ENCODE results near the gene EMP1. TPM values are rescaled to one million over a fixed set of nuclear protein-coding genes. Genes with fewer than 3 reads are reported as not detected.

Gene EMP1
- total RNA-seq = 58.4 and 83.3 TPM in 2 replicates

DNA sequence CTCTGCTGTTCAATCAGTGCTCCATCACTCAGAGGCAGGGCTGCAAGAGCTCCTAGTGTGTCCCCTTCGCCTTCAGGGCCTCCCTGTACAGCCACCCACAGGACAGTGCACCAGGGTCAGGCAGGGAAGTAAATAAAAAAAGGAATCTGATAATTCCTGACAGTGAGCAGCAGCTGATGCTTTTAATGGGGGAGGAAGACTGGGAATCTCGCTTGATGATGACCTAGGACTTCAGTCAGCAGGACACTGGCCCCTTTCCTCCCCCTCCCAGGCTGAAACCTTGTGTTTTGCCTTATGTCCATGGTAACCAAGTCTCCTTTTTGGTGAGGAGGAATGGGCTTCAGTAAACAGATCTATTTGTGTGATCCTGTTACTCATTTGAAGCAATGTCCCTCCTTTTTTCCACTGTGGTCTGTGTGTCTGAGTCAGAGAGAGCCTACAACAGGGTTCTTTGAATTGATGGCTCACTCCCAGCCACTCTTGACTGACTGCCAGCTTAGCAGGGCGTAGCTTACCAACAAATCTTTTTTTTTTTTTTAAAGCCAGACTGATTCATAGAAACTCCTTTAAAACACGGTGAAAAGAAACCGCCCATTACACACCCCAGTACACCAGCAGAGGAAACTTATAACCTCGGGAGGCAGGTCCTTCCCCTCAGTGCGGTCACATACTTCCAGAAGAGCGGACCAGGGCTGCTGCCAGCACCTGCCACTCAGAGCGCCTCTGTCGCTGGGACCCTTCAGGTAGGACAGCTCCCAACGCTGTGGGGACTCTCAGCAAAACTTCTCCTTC is at the start of gene EMP1:
TSS of gene EMP1 (plus strand) at position 597 of the 792 bp plus-strand sequence. CDS start 14,785 bp downstream, outside the sequence.
- DNase-seq (ENCODE audit: low read depth in 2 of 2) = peak; percentile 95 to 100

GRCh38 chr12:13147688-13148484 is 48.6 kb upstream of the EMP1 start:
- DNase-seq (ENCODE audit: low read depth in 2 of 2) = no peak

GRCh38 chr12:13148485-13148847 is 48.1 kb upstream of the EMP1 start:
- no peak for DNase-seq (ENCODE audit: low read depth in 2 of 2)

- no peak for DNase-seq (ENCODE audit: low read depth in 2 of 2)
These were observed 47.1 kb upstream of the EMP1 start for GRCh38 chr12:13149411-13149810.

- DNase-seq (ENCODE audit: low read depth in 2 of 2) = no peak
These were observed 44.2 kb upstream of the EMP1 start for GRCh38 chr12:13152281-13152680.

GRCh38 chr12:13152756-13153155 is 43.8 kb upstream of the EMP1 start:
- no peak for DNase-seq (ENCODE audit: low read depth in 2 of 2)

DNA sequence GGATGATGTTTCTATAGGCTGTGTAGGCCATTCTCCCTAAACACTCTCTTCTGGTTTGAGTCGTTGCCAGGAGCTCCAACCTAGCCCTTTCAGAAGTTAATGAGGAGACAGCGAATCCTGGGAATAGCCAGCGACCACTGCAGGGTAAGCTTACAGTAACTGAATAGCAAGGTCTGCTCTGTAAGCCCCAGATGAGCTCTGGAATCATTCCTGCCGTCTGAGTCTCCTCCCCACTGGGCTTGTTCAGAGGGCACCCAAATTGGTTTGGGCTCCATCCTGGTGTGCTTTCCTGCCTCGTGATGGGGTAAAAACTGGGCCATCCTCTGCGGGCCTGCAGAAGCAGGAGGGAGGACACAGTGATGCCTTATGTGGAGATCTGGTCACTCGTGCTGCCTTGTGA is 43.3 kb upstream of the EMP1 start:
- DNase-seq (ENCODE audit: low read depth in 2 of 2) = no peak

GRCh38 chr12:13154027-13154538 is 42.4 kb upstream of the EMP1 start:
- no peak for DNase-seq (ENCODE audit: low read depth in 2 of 2)

DNA sequence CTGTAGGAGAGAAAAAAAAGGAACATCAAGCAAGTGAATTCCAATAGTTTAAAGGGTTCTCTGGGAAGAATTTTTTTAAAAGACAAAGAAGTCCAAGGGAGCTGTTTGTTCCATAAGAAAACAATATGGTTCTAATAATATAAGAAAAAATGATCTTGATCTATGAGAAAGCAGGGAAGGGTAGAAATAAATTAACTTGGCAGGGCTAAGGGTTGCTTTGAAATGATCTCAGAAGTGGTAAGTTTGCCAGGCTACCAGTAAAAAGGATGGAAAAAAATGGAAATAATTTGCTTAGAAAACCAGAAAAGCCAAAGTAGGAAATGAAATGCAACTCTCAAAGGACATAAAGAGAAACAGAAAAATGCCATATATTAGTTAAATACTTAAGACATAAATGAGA is 41.7 kb upstream of the EMP1 start:
- DNase-seq (ENCODE audit: low read depth in 2 of 2) = no peak

GRCh38 chr12:13156277-13156676 is 40.2 kb upstream of the EMP1 start:
- no peak for DNase-seq (ENCODE audit: low read depth in 2 of 2)

- DNase-seq (ENCODE audit: low read depth in 2 of 2) = no peak
These were observed 35.4 kb upstream of the EMP1 start for GRCh38 chr12:13161172-13161571.

DNA sequence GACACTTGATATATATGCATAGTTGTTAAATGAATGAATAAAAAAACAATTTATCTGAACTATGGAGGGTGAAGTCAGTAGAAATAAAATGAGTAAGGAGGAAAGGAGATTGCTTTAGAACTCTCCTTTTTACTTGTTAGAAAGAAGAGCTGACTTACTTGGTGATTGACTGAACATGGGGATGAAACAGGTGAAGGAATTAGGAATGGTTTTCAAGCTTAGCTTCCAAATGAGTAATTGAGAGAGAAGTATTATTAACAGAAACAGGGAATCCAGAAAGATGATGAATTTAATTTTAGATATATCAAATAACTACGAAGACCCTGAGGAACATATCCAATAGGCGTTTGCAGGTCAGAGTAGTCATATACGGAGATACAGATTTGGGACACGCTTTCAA is 33.6 kb upstream of the EMP1 start:
- no peak for DNase-seq (ENCODE audit: low read depth in 2 of 2)

GRCh38 chr12:13163868-13164635 is 32.5 kb upstream of the EMP1 start:
- DNase-seq (ENCODE audit: low read depth in 2 of 2) = no peak

DNA sequence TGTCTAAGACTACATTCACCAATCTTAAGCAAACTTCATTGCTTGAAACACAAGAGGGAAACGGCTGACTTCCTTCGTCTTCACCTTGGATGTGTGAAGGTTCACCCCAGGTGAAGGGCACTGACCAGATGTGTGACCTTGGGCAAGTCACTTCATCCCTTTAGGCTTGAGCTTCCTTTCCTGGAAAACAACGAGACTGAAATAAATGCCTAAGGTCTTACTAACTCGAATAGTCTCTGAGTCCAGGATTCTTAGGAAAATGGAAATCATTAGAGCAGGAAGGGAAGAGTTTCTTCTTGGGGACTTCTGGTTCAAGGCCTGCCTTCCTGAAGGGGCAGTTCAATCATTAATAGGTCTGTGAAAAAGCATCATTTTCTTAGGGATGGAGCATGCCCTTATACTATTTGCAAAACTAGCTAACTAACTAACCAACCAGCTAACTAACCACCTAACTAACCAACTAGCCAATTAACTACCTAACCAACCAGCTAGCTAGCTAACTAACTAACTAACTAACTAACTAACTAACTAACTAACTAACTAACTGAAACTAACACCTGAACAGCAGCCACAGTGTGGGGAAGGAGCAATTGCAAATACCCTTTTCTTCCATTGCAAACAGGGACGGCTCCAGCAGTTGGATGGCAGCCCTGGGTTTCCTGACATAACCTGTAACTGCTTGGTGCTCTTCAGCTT is 31.5 kb upstream of the EMP1 start:
- peak in 1 of 2 donors; percentile 82 for DNase-seq (ENCODE audit: low read depth in 2 of 2)

DNA sequence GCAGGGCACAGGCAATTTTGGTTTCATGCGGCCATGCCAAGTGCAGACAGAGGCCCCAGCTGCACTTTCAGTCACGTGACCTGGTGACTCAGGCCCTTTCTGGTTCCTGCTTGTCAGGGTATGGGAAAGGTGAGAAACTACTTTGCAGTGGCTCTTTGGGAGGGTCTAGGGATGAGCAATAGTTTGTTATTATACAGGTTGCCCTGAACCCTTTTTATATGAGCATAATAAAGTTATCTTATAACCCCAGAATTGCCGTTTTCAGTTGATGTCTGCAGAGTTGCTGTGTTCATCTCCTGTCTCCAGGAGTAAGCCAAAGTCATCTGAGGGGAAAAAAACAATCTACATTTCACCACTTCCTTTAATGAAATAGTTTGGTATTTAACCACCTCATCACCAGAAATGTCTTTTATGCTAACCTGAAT is 30.9 kb upstream of the EMP1 start:
- DNase-seq (ENCODE audit: low read depth in 2 of 2) = peak; percentile 89 to 90

DNA sequence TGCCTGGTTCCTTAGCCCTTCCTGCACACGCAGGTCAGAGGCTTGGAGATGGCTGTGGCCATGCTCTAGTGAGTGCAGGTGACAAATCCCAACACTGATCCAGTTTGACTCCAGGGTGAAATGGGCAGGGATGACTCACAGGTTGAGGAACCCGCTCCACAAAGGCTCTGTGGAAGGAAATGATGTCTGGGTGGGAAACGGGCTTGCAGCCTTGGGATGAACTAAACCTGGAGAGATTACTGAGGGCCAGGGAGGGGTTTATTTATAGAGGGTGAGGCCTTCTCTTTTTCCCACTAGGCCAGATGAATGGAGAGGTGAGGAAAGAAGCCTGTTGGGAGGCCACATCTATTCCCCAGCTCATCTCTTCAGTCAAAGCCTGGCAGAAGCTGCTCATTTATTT is 29.3 kb upstream of the EMP1 start:
- DNase-seq (ENCODE audit: low read depth in 2 of 2) = peak in 1 of 2 donors; percentile 75

- no peak for DNase-seq (ENCODE audit: low read depth in 2 of 2)
These were observed 28.6 kb upstream of the EMP1 start for GRCh38 chr12:13167906-13168305.

GRCh38 chr12:13169272-13169671 is 27.3 kb upstream of the EMP1 start:
- DNase-seq (ENCODE audit: low read depth in 2 of 2) = no peak

DNA sequence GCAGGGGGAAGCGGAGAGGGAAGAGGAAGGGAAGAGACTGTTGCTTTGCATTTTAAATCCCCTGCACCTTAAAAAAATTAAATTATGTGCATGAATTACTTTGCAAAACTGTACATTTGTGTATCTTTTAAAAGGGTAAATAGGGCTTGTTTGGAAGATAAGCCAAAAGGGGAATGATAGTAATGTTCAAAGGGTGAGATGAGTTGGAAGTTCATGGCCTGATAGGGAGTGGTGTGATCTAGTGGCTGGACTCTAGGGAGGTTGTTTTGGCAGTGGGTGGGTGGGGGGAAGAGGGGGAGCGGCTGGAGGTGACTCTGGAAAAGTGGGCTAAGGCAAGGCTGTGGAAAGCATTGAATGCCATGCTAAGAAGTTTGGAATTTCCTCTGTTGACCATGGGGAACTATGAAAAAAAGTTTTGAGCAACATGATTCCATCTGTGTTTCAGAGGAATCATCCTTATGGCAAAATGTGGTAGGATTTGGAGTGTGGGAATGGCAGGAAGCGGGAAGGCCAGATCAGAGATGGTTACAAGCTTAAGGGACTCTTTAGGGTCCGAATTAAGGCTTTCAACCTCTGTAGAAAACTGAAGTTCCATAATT is 25.5 kb upstream of the EMP1 start:
- DNase-seq (ENCODE audit: low read depth in 2 of 2) = no peak

- peak in 1 of 2 donors; percentile 73 for DNase-seq (ENCODE audit: low read depth in 2 of 2)
These were observed 24.3 kb upstream of the EMP1 start for GRCh38 chr12:13171921-13172859.
